AG09319 (cell line): Measurements from ENCODE around the gene SORBS2.
"Not testable (repeated sequence)": the region's sequence is repeated elsewhere in the genome, so short reads cannot be mapped to it uniquely, and the experiment has no call there.

Experiments used
- DNase-seq: peaks from one replicate; pipeline ENCODE4 v3.0.0-alpha.2; 2010; ENCODE audit warnings: low read depth; ENCODE audit errors: extremely low read depth
- TF ChIP-seq, protein P1 (sequence below): IDR thresholded peaks from 2 replicates; pipeline ENCODE4 v1.5.1; 2011; ENCODE audit warnings: low read depth, mild to moderate bottlenecking, inconsistent platforms, low read length, moderate library complexity

SORBS2 gene

DNA sequence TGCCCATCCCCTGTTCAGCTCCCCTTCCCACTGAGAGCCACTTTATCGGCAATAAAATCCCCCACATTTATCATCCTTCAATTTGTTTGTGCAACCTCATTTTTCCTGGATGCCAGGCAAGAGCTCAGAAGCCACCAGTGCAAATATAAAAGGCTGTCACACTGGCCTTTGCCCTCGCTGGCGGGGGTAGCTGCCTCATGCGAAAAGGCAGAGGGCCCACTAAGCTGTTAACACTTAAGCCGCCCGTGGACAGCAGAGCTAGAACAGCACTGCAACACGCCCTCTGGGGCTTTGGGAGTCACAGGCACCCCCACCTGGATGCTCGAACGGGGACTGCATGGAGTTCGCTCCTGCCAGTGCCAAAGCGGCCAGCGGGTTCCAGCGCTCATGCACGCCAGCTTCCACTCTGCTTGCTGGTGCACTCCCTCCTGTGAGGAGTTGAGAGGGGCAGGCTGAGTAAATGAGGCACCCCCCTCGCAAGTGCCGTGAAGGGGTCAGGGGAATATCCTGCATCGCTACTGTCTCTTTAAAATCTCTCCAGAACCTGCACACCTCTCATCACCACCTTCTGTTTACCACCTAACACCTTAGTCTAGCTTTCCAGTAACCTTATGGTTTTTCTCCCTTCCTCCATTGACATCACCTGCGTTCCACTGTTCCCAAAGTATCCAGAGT is 99.5 kb downstream of the SORBS2 start:
- TF ChIP-seq, protein P1, sequence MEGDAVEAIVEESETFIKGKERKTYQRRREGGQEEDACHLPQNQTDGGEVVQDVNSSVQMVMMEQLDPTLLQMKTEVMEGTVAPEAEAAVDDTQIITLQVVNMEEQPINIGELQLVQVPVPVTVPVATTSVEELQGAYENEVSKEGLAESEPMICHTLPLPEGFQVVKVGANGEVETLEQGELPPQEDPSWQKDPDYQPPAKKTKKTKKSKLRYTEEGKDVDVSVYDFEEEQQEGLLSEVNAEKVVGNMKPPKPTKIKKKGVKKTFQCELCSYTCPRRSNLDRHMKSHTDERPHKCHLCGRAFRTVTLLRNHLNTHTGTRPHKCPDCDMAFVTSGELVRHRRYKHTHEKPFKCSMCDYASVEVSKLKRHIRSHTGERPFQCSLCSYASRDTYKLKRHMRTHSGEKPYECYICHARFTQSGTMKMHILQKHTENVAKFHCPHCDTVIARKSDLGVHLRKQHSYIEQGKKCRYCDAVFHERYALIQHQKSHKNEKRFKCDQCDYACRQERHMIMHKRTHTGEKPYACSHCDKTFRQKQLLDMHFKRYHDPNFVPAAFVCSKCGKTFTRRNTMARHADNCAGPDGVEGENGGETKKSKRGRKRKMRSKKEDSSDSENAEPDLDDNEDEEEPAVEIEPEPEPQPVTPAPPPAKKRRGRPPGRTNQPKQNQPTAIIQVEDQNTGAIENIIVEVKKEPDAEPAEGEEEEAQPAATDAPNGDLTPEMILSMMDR = no peak
- DNase-seq = no peak

DNA sequence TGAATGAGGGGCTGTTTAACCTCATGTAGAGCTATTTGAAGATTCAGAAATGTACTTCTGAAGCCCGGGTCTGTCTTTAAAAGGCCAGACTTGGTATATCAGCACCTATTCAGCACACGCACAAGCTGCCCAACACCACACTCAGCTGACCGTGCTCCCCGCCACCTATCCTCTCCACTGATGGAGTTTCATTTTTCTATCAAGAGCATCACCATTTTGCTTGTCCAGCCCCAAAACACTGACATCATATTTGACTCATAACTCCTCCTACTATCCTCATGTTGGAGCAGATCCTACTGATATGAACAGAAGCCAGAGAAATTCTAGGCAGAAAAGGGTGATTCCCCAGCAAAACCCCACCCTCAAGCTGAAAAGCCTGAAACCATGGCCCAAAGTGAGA is 100.3 kb downstream of the SORBS2 start:
- TF ChIP-seq, protein P1 = no peak
- DNase-seq = no peak

DNA sequence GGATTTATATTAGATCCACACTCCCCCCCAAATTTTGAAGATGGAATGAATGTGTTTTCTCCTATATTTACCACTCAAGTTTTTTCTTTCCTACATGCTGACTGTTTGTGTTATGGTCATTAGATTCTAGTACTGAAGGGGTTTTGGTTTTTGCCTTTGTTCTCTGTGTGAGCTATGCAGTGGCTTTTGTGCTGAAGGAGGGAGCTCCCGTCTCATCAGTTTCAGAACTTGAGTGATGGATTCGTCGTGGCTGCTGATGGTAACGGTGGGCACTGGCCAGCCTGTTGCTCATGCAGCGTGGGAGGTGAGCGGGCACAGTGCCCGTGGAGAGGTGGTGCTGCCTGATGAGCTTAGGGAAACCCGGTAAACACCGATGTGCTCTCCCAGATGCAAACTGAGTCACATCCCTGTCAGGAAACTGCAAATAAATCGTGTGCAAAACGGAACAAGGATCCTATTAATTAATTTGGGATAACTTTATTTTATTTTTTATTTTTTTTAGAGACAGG is 101.5 kb downstream of the SORBS2 start:
- DNase-seq = no peak
- TF ChIP-seq, protein P1 = no peak

DNA sequence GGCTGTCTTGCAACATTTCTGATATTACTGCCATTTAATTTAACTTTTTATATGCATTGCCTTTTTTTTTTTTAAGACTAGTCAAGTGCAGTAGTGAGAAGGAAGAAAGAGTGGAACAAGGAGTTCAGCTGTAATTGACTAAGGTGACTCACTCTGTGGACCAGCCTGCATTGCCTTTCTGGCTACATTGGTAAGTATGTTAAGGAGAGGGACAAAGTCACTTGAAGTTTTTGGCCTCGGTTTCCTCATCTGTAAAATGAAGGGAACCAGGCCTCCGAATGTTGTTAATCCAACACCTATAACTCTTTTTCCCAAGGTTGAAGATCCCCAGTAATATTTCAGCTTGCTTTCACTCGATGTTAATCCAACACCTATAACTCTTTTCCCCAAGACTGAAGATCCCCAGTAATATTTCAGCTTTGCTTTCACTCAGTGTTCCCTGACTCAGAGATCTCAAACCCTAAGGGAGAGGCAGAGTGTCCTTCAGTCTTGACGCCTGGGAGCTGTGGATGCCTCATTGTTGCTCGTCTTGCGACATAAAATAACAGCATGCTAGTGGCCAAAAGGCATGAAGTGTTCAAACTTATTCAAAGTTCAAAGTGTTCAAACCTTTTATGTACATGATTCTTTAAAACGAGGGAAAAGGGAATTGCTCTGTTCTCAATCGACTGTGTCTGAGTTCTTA is 102.0 kb downstream of the SORBS2 start:
- DNase-seq = no peak
- TF ChIP-seq, protein P1 = no peak

DNA sequence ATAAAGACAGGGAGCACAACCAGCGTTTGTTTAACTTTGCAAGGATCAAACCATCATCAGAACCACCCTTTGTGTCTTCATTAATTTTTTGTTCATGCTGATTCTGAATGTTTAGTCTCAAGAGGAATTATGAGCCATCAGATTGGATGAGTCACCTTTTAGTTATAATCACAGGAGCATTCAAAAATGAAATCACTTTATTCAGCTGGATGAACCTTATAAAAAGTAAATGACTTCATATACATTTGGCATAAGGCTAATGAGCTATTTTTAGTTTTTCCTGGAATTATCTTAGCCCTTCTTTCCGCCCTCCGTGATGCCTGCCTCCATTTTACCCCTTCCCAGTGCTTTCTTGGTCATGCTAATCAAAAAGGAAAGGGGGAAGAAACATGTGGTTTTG is 103.6 kb downstream of the SORBS2 start:
- DNase-seq = no peak
- TF ChIP-seq, protein P1 = no peak

DNA sequence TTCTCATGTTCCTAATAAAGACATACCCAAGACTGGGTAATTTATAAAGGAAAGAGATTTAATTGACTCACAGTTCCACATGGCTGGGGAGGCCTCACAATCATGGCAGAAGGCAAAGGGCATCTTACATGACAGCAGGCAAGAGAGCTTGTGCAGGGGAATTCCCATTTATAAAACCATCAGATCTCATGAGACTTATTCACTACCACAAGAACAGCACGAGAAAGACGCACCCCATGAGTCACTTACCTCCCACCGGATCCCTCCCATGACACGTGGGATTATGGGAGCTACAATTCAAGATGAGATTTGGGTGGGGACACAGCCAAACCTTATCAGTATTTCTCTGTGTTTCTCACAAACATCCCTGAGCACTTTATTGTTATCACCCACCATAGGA is 104.4 kb downstream of the SORBS2 start:
- not testable (repeated sequence) for DNase-seq

DNA sequence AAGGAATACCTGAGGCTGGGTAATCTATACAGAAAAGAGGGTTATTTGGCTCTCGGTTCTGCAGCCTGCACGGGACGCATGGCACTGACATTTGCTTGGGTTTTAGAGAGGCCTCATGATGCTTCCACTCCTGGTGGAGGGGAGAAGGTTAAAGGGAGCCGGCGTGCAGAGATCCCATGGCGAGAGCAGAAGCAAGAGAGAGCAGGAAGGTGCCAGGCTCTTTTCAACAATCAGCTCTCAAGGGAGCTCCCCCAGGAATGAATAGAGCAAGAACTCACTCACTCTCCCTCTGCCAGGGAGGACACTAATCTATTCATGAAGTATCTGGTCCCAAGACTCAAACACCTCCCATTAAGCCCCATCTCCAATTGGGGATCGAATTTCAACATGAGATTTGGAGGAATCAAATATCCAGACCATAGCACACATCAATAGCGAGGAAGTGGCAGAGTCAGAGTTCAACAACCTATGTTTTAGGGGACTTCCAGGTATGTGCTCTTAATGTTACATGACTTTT is 109.8 kb downstream of the SORBS2 start:
- TF ChIP-seq, protein P1 = no peak
- DNase-seq = no peak
